Fibroblast of peridontal ligament (primary cell): Measurements from ENCODE around the gene EIF4G3.

Source experiments
- DNase-seq: peaks from one replicate; pipeline ENCODE4 v3.0.0-alpha.2; 2010; ENCODE audit errors: extremely low read depth

EIF4G3 gene

DNA sequence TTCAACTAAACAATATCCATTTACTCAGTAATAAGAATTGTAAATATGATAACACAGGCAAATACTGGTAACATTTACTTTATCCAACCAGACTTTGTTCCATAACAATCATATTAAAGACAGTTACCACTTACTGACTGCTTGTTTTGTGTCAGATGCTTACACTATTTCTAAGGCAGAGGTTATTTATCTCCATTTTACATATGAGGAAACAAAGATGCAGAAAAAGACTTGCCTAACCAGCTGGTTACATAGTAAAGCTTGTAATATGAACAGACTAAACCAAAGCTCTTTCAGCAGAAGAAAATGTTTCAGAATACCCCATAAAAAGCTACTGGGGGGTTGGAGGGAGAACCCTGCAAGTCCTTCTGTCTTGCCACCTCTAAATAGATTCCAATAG lies 180.1 kb downstream of the EIF4G3 start:
- DNase-seq = no peak

DNA sequence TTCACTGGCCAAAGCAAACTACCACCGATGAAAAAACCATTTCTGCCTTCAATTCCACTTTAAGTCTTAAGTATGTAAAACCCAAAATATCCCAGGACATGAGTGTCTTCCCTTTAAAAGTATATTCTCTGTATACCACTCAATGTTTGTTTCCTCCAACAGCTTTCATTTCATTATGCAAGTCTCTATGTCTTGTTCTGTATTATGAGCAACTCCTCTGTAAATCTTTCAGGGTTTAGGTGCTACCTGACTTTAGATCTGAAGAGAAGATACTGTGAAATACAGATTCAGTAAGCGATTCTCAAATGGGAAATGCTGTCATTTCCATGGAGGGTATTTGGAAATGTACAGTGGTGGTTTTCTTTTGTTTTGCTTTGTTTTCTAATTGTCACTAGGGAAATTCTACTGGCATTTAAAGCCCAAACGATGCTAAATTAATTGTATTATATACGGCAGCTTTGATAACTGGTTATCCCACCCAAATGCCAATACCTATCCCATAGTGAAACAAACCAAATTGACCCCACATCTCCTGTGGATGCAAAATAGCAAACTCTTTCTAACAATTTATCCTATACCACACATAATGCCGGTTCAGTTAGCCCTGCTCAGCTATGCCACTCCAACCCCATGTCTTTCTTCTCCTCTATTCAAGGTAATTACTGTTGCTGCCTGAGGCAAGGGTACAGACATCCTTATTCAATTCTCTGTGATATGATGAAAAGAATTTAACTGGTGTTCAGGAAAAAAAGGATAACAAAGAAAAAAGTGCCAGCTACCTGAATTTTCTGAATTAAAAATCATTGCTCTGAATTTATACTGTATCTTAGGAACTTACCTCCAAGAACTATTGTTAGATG lies 182.8 kb downstream of the EIF4G3 start:
- no peak for DNase-seq

DNA sequence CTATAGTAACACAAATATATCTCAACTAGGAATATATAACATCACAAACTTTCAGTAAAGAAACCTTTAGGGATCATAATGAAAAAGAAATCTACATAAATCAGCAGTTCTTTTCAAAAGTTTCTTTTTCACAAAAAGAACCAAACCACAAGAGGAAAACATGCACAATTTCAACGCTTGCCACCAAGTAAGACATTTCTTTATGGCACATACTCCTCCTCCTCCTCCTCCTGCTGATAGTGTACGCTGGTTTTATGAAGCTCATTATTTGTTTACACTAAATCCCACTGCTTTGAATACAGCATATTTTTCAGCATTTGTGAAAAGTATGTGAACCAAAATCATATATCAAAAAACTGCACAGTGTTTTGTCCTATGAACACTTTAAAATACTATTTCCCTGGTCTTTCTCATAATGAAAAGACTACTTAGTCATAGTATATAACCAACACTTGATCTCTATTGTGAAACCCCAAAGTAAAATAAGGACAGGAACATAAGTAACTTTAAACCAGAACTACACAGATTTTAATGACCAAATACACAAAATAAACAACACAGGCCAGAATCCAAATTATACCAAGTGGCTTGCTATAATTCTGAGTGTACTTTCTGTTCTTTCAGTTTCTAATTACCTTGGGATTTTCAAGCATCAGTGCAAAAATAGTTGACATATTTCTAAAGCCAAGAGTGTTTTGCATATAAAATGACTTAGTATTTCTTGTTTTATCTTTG lies 184.2 kb downstream of the EIF4G3 start:
- peak; percentile 65 for DNase-seq

DNA sequence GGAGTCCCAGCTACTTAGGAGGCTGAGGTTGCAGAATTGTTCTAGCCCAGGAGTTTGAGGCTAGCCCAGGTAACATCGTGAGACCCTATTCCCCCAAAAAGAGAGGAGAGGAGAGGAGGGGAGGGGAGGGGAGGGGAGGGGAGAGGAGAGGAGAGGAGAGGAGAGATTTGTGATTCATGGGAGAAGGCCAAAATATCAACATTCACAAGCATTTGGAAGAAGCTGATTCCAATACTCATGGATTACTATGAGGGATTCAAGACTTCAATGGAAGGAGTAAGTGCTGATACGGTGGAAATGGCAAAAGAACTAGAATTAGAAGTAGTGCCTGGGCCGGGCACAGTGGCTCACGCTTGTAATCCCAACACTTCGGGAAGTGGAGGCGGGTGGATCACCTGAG lies 187.8 kb downstream of the EIF4G3 start:
- no peak for DNase-seq

DNA sequence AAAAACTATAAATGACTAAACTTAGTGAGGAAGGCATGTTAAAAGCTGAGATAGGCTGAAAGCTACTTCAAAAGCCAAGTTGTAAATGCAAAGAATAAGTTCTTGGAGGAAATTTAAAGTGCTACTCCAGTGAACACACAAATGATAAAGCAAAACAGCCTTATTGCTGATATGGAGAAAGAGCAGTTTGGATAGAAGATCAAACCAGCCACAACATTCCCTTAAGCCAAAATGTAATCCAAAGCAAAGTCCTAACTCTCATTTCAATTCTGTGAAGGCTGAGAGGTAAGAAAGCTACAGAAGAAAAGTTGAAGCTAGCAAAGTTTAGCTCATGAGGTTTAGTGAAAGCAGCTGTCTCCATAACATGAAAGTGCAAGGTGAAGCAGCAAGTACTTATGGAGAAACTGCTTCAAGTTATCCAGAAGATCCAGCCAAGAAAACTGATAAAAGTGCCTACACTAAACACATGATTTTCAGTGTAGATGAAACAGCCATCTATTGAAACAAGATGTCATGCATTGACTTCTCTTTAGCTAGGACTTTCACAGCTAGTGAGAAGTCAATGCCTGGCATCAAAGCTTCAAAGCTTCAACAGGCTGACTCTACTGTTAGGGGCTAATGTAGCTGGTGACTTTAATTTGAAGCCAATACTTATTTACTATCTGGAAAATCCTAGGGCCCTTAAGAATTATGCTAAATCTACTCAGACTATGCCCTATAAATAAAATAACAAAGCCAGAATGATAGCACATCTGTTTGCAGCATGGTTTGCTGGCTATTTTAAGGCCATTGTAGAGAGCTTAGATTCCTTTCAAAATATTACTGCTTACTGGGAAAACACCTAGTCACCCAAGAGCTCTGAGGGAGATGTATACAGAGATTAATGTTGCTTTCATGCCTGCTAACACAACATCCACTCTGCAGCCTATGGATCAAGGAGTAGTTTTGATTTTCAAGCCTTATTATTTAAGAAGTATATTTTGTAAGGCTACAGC lies 188.6 kb downstream of the EIF4G3 start:
- DNase-seq = peak; percentile 60

DNA sequence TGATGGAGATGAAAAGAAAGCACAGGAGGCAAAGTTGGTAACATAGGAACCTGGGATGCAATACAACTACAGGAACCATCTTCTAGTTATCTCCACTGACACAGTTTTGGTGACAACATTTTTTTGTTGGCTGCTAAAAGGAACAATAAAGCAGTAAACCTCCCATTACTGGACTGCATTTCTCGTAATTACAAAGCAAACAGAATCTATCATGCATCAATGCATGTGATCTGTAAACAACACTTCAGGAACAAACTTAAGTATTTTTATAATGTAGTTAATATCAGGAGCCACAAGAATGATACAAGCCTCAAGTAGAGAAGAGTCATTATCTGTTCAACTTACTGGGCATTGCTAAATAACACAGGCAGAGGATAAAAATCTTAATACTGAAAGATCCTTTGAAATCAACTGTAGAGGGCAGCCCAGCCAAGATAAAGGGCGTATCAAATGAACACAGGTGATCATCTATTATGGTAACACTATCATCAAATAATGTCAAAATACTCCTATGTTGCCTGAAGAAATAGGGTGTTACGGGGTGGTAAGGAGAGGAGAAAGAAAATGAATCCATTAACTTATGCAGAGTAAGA lies 193.3 kb downstream of the EIF4G3 start:
- DNase-seq = no peak

DNA sequence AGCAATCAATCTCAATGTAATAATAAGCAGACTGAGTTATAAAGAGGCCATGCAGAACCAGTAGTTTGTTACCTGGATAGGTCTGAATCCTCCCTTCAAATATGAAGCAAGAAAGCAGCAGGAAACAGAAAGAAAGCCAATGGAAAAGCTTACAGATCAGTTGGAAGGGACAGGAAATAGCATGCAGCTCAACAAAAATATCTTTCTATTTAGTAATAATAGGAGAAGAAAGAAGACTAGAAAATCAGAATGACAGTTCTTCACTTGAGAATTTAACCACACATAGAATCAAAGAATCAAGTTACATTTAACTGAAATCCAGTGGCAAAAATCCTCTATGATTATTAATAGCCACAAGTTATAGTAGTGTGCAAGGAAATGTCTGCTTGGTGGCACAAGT lies 194.4 kb downstream of the EIF4G3 start:
- DNase-seq = no peak

DNA sequence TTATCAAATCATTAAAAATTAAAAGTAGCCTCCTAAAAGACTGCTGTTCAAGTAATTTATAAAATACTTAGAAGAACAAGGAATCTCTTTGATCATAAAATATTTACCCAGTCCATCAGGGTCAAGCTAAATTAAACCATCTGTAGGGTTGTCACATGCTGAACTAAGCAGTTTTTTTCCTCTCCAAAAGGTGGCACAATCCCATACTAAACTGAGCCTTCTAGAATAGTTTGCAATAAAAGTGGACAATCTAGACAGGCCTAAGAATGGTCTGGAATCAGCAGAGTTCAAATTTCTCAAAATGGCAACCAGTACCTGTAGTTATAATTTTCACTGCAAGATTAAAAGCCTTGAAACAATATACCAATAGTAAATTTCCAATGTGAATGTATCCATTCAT lies 194.8 kb downstream of the EIF4G3 start:
- DNase-seq = peak; percentile 73

DNA sequence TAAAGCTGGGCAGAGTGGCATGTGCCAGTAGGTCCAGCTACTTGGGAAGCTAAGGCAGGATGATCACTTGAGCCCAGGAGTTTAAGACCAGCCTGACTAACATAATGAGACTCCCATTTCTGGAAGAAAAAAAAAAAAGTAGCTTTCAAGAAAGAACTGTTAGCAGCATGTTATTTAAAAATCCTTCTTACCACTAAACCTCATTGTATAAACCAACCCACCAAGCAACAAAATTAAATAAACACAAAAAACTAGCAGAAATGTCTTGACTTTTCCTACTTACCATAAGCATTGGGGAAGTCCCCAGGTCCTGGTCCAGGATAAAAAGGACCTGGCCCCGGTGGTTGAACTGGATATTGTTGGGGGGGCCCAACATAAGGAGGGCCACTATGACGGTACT lies 196.6 kb downstream of the EIF4G3 start:
- peak; percentile 35 for DNase-seq

DNA sequence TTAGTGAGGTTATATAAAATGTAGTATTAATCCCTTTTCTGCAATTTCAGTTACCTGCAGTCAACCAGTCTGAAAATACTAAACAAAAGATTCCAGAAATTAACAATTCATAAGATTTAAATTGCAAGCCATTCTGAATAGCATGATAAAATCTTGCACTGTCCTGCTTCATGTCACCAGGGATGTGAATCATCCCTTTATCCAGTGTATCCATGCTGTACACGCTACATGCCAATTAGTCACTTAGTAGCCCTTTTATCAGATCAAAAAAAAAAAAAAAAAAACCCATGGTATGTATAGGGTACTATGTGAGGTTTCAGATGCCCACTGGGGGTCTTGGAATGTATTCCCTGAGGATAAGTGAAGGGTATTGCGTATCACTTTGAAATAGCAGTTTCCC lies 198.3 kb downstream of the EIF4G3 start:
- DNase-seq = no peak

DNA sequence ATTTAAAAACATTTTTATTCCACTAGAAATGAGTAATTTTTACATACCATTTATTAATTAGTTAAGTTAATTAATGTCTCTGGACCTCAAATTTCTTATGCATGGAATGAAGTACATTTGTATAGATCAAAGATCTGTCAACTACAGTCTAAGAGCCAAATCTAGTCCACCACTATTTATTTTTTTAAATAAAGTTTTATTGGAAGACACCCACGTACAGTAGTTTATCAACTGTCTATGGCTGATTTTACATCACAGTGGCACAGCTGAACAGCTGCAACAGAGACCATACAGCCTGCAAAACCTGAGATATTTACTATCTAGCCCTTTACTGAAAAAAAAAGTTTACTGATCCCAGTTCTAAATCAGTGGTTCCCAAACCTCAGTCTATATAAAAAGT lies 201.0 kb downstream of the EIF4G3 start:
- no peak for DNase-seq

DNA sequence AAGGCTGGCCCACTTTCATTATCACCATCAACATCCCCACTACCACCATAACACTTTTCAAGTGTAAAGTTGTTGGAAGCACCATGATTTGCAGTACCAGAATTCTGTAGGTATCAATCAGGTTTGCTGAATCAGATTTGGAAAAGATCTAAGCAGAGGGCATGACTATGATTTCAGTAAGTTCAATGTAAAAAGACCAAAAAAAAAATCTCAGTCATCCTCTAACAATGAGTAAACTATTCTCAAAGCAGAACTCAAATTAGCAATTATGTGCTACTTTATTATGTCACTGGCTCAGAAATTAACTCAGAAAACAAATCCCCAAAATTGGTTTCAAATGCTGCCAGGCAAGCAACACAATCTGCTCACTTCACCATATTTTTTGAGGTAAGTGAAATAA lies 201.7 kb downstream of the EIF4G3 start:
- no peak for DNase-seq

DNA sequence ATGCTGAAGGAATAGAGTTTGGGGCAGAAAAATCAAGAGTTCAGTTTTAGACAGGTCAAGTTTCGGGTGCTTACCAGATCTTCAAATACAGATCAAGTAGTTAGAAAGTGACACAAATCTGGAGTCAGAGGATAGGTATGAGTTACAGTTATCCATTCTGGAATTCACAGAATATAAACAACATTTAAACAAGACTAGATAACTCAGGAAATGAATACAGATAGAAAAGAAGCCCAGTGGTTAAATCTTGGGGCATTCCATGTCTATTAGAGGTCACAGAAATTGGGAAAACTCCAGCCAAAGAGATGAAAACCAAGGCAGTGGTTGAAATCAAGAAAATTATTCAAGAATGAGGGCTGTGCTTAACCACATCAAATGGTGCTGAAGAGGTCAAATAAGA lies 202.6 kb downstream of the EIF4G3 start:
- DNase-seq = peak; percentile 53

DNA sequence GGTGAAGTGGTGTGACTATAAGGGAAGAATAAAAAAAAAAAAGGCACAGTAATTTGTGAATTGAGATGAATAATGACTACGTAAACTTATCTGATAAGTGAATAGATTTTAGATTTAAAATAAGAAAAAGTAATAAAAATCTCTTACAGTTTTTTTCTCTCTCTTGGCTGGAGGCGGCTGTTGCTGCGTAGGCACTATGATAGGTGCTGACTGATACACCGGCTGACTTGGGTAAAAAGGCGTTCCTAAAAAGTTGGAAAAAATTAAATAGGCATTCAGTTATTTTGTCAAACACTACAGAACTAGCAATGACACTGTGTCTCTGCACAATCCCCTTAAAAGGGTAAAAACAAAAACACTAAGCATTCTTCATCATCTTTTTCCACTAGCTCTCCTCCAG lies 203.8 kb downstream of the EIF4G3 start:
- DNase-seq = no peak

DNA sequence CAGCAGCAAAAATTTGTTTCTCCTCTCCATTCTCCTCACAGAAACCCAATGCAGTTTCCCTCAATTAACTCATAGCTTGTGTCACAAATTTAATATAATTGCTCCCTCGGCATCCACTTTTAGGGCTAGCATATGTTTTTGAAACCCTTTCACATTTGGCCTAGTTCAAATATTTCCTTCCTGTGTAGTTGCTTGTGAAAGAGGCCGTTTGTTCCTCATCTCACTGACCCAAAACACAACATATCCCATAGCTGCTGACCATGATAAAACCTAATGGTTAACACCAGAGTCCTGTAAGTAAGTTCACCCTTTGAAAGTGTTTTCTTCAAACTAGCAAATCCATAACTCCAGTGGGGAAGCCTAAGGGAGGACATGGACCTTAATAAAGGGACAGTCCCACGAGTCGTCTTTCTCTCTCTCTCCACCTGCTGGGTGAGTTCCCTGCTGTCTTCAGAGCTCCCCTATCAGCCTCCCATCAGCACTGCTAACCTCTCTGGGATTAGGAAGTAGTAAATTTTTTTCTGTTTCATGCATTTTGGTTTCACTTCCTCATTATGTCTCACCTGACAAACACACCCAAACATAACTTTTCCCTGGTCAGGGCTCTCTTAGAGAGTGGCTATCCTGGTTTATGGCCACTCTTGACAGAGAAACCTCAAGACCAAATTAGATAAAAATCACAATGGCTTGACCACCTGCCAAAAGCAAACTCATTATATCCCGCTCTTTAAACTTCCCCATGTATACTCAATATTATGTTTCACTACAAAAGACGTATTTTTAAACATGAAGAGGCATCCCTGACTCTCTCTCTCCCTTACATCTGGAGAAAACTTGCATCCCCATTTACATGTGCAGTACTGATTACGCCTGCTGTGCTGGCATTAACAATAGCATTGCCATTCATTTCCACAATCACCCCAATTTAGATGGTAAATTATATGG lies 211.9 kb downstream of the EIF4G3 start:
- no peak for DNase-seq

DNA sequence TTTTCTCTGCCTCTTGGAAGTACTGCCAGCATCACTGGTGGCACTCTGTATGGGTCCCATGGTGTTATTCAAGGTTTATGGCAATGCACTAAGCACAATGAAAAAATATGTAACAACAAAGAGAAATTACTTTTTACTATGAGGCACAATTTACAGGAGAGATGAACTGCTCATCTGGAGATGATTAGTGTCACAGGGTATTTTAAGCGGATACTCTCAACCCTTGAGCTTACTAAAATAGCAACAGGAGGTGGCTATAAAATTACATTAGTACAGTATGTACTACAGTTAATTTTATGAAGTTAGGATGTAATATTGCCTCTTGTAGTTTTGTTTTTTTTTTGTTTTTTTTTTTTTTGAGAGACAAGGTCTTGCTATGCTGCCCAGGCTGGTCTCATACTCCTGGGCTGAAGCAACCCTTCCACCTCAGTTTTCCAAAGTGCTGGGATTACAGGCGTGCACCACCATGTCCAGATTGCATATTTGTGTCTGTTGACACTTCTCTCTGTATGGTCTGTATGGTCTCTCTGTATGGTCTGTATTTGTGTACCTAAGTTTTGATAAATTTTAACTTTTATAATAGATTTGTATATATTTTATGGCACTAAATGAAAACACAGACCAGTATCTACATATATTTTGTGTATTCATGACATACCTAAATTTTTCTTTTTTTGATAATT lies 214.0 kb downstream of the EIF4G3 start:
- DNase-seq = peak; percentile 45

DNA sequence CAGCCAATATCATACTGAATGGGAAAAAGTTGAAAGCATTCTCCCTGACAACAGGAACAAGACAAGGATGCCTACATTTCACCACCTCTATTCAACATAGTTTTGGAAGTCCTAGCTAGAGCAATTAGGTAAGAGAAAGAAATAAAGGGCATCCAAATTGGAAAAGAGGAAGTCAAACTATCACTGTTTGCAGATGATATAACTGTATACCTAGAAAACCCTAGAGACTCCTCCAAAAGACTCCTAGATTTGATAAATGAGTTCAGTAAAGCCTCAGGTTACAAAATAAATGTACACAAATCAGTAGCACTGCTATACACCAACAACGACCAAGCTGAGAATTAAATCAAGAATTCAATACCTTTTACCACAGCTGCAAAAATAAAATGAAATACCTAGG lies 218.3 kb downstream of the EIF4G3 start:
- DNase-seq = no peak

DNA sequence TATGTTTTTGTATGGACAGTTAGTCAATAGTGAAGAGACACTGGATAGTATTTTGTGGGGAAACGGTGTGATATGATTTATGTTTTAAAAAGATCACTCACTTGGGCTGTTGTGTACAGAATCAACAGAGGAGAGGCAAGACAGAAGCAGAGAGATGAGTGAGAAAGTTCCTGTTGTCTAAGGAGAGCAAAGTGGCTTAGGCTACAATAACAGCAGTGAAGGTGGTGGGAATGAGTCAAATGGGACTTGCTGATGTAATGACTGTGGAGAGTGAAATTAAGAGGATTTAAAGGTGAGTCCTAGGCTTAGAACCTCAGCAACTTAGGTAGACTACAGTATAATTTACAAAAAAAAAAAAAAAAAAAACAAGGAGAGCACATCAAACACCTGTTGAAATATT lies 220.4 kb downstream of the EIF4G3 start:
- DNase-seq = no peak

DNA sequence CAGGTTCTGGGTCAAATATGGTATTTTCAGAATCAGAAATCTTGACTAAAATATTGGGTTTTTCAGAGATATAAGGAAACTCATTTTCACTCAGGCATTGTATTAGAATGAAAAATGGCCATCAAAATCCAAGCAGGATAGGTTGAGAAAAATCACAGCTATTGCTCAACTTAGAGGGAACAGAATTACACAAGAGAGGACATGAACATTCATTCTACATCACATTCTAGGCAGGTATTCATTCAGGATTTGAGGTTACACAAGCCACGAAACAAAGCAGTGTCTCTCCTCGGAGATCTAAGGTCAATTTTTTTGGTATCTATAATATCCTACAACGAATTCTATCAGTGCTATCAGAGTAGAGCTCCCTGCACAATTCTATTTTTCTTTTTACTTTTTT lies 226.0 kb downstream of the EIF4G3 start:
- no peak for DNase-seq
